ENCODE measurements around the gene PIK3R4.

- TF ChIP-seq CTCF (conservative IDR thresholded peaks at IDR 0.05; ENCODE audit: low read length) (no peak), EZH2phosphoT487 (IDR thresholded peaks at IDR 0.05; ENCODE audit: borderline replicate concordance) (no peak)
These were observed 90.0 kb downstream of the PIK3R4 start for GRCh38 chr3:130656627-130657026.
